K562 (cell line): ENCODE measurements around the gene TMEM59. TPM values are rescaled to one million over a fixed set of nuclear protein-coding genes. Genes with fewer than 3 reads are reported as not detected.
A peak's percentile ranks its signal among the peaks of the same experiment; 100 is the strongest.

Source experiments
- CBFB ChIP-seq: sonication (generic); formaldehyde crosslinking; IDR thresholded peaks from 2 replicates; pipeline ENCODE4 v1.4.0; 2020; ENCODE audit warnings: mild to moderate bottlenecking, missing genetic modification reagents
- CBX1 ChIP-seq: sonication (generic); IDR thresholded peaks from 2 replicates; pipeline ENCODE4 v1.6.1; 2016; ENCODE audit warnings: antibody characterized with exemption, low read depth, mild to moderate bottlenecking
- CBX5 ChIP-seq: IDR thresholded peaks from 2 replicates; pipeline ENCODE4 v1.6.1; 2014; ENCODE audit warnings: low read depth, borderline replicate concordance
- EP400 ChIP-seq: fragments of 450-650 bp; IDR thresholded peaks from 2 replicates; pipeline ENCODE4 v1.6.1; 2017; ENCODE audit warnings: antibody characterized with exemption, mild to moderate bottlenecking, moderate library complexity
- ETV5 ChIP-seq: sonication (generic); formaldehyde crosslinking; IDR thresholded peaks from 2 replicates; pipeline ENCODE4 v1.4.0; 2020; ENCODE audit warnings: low read depth, mild to moderate bottlenecking, missing genetic modification reagents
- MAZ ChIP-seq, 2 experiments: fragments of 450-650 bp in 1 of 2; sonication (generic) in 1 of 2; formaldehyde crosslinking; IDR thresholded peaks in 1 of 2; conservative IDR thresholded peaks in 1 of 2; 2 replicates each; pipeline versions ENCODE4 v1.4.0 to v1.5.0; 2020; ENCODE audit warnings: mild to moderate bottlenecking in 1 of 2, missing genetic modification reagents in 1 of 2
- MYBL2 ChIP-seq, 2 experiments: fragments of 450-650 bp in 1 of 2; sonication (generic) in 1 of 2; formaldehyde crosslinking in 1 of 2; IDR thresholded peaks; 2 replicates each; pipeline versions ENCODE4 v1.6.1 to v1.8.1; 2017 to 2022; ENCODE audit warnings: borderline replicate concordance in 1 of 2, inconsistent platforms in 1 of 2, low read depth in 1 of 2, mild to moderate bottlenecking in 1 of 2, missing genetic modification reagents in 1 of 2, moderate library complexity in 1 of 2
- SRF ChIP-seq, 2 experiments: fragments of 250-450, 450-650 bp in 1 of 2; sonication (Bioruptor Pico) in 1 of 2; sonication (generic) in 1 of 2; formaldehyde crosslinking; IDR thresholded peaks; 2 replicates each; pipeline versions ENCODE4 v1.5.0 to v1.5.1; 2020 to 2022; ENCODE audit warnings: mild to moderate bottlenecking in 1 of 2, missing genetic modification reagents in 1 of 2
- THRAP3 ChIP-seq: fragments of 450-650 bp; IDR thresholded peaks from 2 replicates; pipeline ENCODE4 v1.6.1; 2016; ENCODE audit warnings: mild to moderate bottlenecking, inconsistent platforms, borderline replicate concordance
- ZNF696 ChIP-seq: fragments of 250-450 bp; sonication (Bioruptor Pico); conservative IDR thresholded peaks from 2 replicates; pipeline ENCODE4 v1.4.0; 2020; ENCODE audit warnings: mild to moderate bottlenecking, moderate library complexity
- polyA plus RNA-seq, 8 experiments: library from polyadenylated mRNA; depleted of rRNA in 4 of 8; stranded (reverse) in 5 of 8; unstranded in 3 of 8; fragments of >200 nt; fragmentation: Nextera tagmentation in 2 of 8; fragmentation: Illumina TruSeq in 1 of 8; extraction: Ambion mirVana in 2 of 8; extraction: Trizol in 1 of 8; gene quantifications; 2 replicates each; pipeline versions ENCODE4 v1.2.1 to v1.2.3, GENCODE V29; 2011 to 2014; ENCODE audit warnings: inconsistent platforms in 1 of 8, missing spikeins in 1 of 8
- total RNA-seq, 7 experiments: library from RNA; depleted of rRNA in 6 of 7; stranded (reverse); fragments of >200 nt in 6 of 7; fragmentation: Illumina TruSeq in 2 of 7; extraction: Trizol in 2 of 7; gene quantifications; 2 replicates each; pipeline versions ENCODE4 v1.2.1 to v1.2.3, GENCODE V29; 2011 to 2021; ENCODE audit warnings: low replicate concordance in 1 of 7
- TF ChIP-seq, protein P1 (sequence below): sonication (generic); formaldehyde crosslinking; IDR thresholded peaks from 2 replicates; pipeline ENCODE4 v1.8.0; 2022; ENCODE audit warnings: mild to moderate bottlenecking, missing genetic modification reagents
- TF ChIP-seq, protein P2 (sequence below): fragments of 250-450 bp; sonication (Bioruptor Pico); IDR thresholded peaks from 2 replicates; pipeline ENCODE4 v1.4.0; 2020; ENCODE audit warnings: mild to moderate bottlenecking, moderate library complexity
- TF ChIP-seq, protein P3 (sequence below): fragments of 250-450 bp; sonication (Bioruptor Pico); IDR thresholded peaks from 2 replicates; pipeline ENCODE4 v1.4.0; 2020
- TF ChIP-seq, protein P4 (sequence below): fragments of 200-400 bp; formaldehyde crosslinking; IDR thresholded peaks from 2 replicates; pipeline ENCODE4 v1.6.1; 2017; ENCODE audit warnings: mild to moderate bottlenecking, low read depth, low read length, moderate library complexity

The TMEM59 gene
- total and polyA plus RNA-seq, 9 of the 15 experiments (the other 6 are each of a cell fraction or from before 2014, with no cell fraction given), result 93.1 to 316 (median 151) TPM

DNA sequence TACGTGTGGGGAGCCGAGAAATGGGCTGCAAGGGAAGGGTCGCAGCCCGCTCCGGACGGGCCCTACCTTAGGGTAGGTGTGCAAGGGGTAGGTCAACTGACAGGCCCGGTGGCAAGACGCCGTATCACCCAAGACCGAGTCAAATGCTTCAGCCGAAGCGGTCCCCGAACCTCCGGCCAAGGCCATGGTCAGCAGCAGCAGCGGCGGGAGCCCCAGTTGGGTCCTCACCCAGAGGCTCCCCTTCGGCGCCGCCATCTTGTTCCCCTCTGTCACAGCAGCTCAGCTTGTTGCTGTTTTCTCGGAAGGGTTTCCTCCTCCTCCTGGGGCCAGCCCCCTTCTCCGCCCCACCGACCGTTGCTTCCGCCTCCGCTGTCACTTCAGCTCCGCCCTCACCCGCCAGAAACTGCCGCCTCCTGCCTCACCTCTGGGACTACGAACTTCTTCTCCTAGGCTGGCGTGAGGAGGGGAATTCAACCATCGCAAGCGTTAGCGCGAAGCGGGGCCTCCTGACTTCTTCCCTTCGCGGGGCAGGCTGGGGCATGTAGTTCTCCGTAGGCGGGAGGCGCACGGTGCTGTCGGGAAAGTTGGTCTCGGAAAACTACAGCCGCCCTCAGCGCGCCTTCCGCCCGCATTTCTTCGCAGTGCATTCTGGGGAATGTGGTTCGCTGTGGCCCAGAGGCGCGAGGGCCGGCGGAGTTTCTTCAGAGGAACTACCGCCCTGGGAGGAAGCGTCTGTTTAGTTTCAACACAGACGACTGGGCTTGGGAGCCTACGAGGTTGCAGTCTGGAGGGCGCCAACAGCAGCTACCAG is at the start of gene TMEM59, which contains the start of gene TCEANC2 (continued):
- TF ChIP-seq, protein P1, sequence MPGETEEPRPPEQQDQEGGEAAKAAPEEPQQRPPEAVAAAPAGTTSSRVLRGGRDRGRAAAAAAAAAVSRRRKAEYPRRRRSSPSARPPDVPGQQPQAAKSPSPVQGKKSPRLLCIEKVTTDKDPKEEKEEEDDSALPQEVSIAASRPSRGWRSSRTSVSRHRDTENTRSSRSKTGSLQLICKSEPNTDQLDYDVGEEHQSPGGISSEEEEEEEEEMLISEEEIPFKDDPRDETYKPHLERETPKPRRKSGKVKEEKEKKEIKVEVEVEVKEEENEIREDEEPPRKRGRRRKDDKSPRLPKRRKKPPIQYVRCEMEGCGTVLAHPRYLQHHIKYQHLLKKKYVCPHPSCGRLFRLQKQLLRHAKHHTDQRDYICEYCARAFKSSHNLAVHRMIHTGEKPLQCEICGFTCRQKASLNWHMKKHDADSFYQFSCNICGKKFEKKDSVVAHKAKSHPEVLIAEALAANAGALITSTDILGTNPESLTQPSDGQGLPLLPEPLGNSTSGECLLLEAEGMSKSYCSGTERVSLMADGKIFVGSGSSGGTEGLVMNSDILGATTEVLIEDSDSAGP (CRISPR knock-in tag), result no peak
- TF ChIP-seq EP400 (peak; percentile 85), THRAP3 (no peak), CBX1 (peak; percentile 23; the same call in 1 of the 2 replicates), CBFB (CRISPR knock-in tag) (no peak; the same call in 1 of the 2 replicates), SRF (CRISPR knock-in tag; IDR thresholded peaks at IDR 0.05) (peak in 1 of 2 experiments; percentile 94; a peak in 1 of 4 replicates), ETV5 (CRISPR knock-in tag) (no peak; the same call in 1 of the 2 replicates), ZNF696 (CRISPR knock-in tag) (no peak), MAZ (CRISPR knock-in tag; conservative IDR thresholded peaks at IDR 0.05 in 1 of 2, IDR thresholded peaks at IDR 0.05 in 1 of 2) (peak; percentile 80 to 86), MYBL2 (IDR thresholded peaks at IDR 0.05; ENCODE audit: low read depth) (peak; percentile 78), MYBL2 (CRISPR knock-in tag; IDR thresholded peaks at IDR 0.05; ENCODE audit: borderline replicate concordance) (no peak), CBX5 (no peak)
- TF ChIP-seq, protein P2, sequence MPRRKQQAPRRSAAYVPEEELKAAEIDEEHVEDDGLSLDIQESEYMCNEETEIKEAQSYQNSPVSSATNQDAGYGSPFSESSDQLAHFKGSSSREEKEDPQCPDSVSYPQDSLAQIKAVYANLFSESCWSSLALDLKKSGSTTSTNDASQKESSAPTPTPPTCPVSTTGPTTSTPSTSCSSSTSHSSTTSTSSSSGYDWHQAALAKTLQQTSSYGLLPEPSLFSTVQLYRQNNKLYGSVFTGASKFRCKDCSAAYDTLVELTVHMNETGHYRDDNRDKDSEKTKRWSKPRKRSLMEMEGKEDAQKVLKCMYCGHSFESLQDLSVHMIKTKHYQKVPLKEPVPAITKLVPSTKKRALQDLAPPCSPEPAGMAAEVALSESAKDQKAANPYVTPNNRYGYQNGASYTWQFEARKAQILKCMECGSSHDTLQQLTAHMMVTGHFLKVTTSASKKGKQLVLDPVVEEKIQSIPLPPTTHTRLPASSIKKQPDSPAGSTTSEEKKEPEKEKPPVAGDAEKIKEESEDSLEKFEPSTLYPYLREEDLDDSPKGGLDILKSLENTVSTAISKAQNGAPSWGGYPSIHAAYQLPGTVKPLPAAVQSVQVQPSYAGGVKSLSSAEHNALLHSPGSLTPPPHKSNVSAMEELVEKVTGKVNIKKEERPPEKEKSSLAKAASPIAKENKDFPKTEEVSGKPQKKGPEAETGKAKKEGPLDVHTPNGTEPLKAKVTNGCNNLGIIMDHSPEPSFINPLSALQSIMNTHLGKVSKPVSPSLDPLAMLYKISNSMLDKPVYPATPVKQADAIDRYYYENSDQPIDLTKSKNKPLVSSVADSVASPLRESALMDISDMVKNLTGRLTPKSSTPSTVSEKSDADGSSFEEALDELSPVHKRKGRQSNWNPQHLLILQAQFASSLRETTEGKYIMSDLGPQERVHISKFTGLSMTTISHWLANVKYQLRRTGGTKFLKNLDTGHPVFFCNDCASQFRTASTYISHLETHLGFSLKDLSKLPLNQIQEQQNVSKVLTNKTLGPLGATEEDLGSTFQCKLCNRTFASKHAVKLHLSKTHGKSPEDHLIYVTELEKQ (CRISPR knock-in tag), result no peak
- TF ChIP-seq, protein P3, sequence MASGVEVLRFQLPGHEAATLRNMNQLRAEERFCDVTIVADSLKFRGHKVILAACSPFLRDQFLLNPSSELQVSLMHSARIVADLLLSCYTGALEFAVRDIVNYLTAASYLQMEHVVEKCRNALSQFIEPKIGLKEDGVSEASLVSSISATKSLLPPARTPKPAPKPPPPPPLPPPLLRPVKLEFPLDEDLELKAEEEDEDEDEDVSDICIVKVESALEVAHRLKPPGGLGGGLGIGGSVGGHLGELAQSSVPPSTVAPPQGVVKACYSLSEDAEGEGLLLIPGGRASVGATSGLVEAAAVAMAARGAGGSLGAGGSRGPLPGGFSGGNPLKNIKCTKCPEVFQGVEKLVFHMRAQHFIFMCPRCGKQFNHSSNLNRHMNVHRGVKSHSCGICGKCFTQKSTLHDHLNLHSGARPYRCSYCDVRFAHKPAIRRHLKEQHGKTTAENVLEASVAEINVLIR (CRISPR knock-in tag), result peak; percentile 63
- TF ChIP-seq, protein P4, sequence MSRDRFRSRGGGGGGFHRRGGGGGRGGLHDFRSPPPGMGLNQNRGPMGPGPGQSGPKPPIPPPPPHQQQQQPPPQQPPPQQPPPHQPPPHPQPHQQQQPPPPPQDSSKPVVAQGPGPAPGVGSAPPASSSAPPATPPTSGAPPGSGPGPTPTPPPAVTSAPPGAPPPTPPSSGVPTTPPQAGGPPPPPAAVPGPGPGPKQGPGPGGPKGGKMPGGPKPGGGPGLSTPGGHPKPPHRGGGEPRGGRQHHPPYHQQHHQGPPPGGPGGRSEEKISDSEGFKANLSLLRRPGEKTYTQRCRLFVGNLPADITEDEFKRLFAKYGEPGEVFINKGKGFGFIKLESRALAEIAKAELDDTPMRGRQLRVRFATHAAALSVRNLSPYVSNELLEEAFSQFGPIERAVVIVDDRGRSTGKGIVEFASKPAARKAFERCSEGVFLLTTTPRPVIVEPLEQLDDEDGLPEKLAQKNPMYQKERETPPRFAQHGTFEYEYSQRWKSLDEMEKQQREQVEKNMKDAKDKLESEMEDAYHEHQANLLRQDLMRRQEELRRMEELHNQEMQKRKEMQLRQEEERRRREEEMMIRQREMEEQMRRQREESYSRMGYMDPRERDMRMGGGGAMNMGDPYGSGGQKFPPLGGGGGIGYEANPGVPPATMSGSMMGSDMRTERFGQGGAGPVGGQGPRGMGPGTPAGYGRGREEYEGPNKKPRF, result no peak
